ENCODE results near the gene SH3BGRL2. TPM values are rescaled to one million over a fixed set of nuclear protein-coding genes. Genes with fewer than 3 reads are reported as not detected.

Gene SH3BGRL2
- total RNA-seq, 1 experiment from 2014 or later: 13.8 TPM

DNA sequence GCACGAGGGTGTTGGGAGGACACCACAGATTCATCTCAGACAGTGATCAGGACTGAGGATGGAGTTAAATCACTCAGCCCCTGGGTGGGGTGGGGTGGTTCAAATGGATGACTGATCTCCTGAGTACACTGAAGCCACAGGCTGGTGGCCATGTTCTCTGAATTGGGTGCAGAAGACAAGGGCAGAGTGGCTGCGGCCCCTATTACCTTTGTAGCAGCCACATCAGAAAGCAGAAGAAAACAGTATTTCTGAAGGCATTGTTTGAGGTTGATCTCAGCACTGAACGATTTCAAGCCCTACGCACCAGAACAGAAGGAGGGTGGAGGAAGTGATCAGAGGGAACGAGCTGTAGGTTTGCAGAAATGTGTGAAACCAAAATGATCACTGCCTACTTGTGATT is 71.6 kb downstream of the SH3BGRL2 start (continued):
- TF ChIP-seq ZNF423 (CRISPR knock-in tag; IDR thresholded peaks at IDR 0.05) (no peak), ETV6 (CRISPR knock-in tag; IDR thresholded peaks at IDR 0.05) (no peak), NR2C2 (CRISPR knock-in tag; IDR thresholded peaks at IDR 0.05) (no peak), ZNF263 (CRISPR knock-in tag; IDR thresholded peaks at IDR 0.05; ENCODE audit: low read depth) (no peak)
- TF ChIP-seq, protein P1, sequence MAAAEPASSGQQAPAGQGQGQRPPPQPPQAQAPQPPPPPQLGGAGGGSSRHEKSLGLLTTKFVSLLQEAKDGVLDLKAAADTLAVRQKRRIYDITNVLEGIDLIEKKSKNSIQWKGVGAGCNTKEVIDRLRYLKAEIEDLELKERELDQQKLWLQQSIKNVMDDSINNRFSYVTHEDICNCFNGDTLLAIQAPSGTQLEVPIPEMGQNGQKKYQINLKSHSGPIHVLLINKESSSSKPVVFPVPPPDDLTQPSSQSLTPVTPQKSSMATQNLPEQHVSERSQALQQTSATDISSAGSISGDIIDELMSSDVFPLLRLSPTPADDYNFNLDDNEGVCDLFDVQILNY (CRISPR knock-in tag; IDR thresholded peaks at IDR 0.05): no peak

DNA sequence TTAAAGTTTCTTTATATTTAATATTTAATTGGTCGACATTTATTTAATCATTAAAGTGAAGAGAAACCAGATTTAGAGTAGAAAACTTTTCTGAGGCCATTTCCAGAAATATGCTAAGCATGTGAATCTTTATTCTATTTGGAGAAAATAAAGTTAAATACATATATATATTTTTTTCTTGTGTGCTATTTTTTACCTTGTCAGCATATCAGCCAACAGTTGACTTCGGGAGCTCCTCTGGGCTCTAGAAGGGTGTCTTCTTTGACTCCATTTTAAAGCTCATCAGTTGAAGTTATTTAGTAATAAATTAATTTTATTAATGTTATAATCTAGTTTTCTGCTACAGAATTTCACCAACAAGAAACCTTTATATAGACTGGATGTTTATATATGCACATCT is 73.1 kb downstream of the SH3BGRL2 start:
- ChIA-PET POLR2A (no interaction called here), CTCF (interaction anchor here (1.0 kb wide), 1 partner anchor 10 kb away, joined by 3 read pairs; no protein-coding TSS in a partner anchor)
- no peak overlapping the region for H3K27ac Mint-ChIP-seq
- DNase-seq (ENCODE audit: low spot score) (no peak), ATAC-seq (no peak)
- no peaks in the 10 kb centered on the region for H3K27me3 Mint-ChIP-seq (ENCODE audit: low read depth)
- TF ChIP-seq, protein P2, sequence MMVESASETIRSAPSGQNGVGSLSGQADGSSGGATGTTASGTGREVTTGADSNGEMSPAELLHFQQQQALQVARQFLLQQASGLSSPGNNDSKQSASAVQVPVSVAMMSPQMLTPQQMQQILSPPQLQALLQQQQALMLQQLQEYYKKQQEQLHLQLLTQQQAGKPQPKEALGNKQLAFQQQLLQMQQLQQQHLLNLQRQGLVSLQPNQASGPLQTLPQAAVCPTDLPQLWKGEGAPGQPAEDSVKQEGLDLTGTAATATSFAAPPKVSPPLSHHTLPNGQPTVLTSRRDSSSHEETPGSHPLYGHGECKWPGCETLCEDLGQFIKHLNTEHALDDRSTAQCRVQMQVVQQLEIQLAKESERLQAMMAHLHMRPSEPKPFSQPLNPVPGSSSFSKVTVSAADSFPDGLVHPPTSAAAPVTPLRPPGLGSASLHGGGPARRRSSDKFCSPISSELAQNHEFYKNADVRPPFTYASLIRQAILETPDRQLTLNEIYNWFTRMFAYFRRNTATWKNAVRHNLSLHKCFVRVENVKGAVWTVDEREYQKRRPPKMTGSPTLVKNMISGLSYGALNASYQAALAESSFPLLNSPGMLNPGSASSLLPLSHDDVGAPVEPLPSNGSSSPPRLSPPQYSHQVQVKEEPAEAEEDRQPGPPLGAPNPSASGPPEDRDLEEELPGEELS (CRISPR knock-in tag; IDR thresholded peaks at IDR 0.05): no peak
- TF ChIP-seq ZNF263 (CRISPR knock-in tag; IDR thresholded peaks at IDR 0.05; ENCODE audit: low read depth) (no peak), TCF7 (CRISPR knock-in tag; IDR thresholded peaks at IDR 0.05; ENCODE audit: low read depth) (no peak), TEAD4 (CRISPR knock-in tag; IDR thresholded peaks at IDR 0.05) (no peak)
- no peak overlapping the region for H3K4me3 Mint-ChIP-seq
- peaks cover 12% of the 10 kb centered on the region for H3K4me1 Mint-ChIP-seq
- no peaks in the 10 kb centered on the region for H3K9me3 Mint-ChIP-seq
- H3K36me3 Mint-ChIP-seq: no peaks in the 10 kb centered on the region

DNA sequence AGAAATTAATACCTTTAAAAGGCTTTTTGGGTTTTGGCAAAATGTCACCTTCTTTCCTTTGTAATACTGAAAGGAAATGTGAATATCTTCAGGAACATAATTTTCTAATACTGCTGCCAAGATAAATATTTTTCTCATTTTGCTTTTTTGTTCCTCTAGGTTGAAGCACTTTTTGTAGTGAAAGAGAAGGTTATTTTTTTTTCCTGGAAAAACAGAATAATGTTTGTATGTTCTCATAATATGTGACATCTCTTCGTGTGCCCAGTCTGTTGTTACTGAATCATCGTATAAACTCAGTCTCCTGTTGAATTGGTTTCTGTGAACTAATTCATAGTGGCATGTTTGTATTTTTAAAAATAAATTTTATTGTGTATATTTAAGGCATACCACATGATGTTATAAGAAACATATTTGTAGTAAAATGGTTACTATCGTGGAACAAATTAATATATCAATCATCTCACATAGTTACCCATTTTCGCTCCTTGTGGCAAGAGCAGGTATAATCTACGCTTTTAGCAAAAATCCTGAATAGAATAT is 74.4 kb downstream of the SH3BGRL2 start:
- ChIA-PET CTCF (no interaction called here), POLR2A (no interaction called here)
- no peak overlapping the region for H3K4me3 Mint-ChIP-seq
- DNase-seq (ENCODE audit: low spot score): no peak
- H3K27me3 Mint-ChIP-seq (ENCODE audit: low read depth): no peaks in the 10 kb centered on the region
- no peaks in the 10 kb centered on the region for H3K9me3 Mint-ChIP-seq
- H3K4me1 Mint-ChIP-seq: peaks cover 12% of the 10 kb centered on the region
- ATAC-seq: no peak
- no peak overlapping the region for H3K27ac Mint-ChIP-seq
- no peaks in the 10 kb centered on the region for H3K36me3 Mint-ChIP-seq
- TF ChIP-seq JUN (CRISPR knock-in tag; IDR thresholded peaks at IDR 0.05) (no peak), GRHL2 (CRISPR knock-in tag; IDR thresholded peaks at IDR 0.05; ENCODE audit: insufficient replicate concordance, severe bottlenecking) (no peak), ZNF232 (CRISPR knock-in tag; IDR thresholded peaks at IDR 0.05) (no peak), CBFB (CRISPR knock-in tag; IDR thresholded peaks at IDR 0.05; ENCODE audit: low read depth) (no peak), TEAD4 (CRISPR knock-in tag; IDR thresholded peaks at IDR 0.05) (no peak), ZNF219 (CRISPR knock-in tag; IDR thresholded peaks at IDR 0.05; ENCODE audit: borderline replicate concordance) (no peak), ESRRA (CRISPR knock-in tag; IDR thresholded peaks at IDR 0.05; ENCODE audit: borderline replicate concordance) (no peak), CREM (CRISPR knock-in tag; IDR thresholded peaks at IDR 0.05) (no peak), NFATC4 (CRISPR knock-in tag; IDR thresholded peaks at IDR 0.05) (no peak), ZNF396 (CRISPR knock-in tag; IDR thresholded peaks at IDR 0.05; ENCODE audit: borderline replicate concordance) (no peak), MYBL2 (CRISPR knock-in tag; IDR thresholded peaks at IDR 0.05) (no peak), ZBTB21 (CRISPR knock-in tag; IDR thresholded peaks at IDR 0.05; ENCODE audit: borderline replicate concordance) (no peak), ATF1 (CRISPR knock-in tag; IDR thresholded peaks at IDR 0.05) (no peak)
- TF ChIP-seq, protein P3, sequence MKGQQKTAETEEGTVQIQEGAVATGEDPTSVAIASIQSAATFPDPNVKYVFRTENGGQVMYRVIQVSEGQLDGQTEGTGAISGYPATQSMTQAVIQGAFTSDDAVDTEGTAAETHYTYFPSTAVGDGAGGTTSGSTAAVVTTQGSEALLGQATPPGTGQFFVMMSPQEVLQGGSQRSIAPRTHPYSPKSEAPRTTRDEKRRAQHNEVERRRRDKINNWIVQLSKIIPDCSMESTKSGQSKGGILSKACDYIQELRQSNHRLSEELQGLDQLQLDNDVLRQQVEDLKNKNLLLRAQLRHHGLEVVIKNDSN (CRISPR knock-in tag; IDR thresholded peaks at IDR 0.05): no peak
- TF ChIP-seq, protein P4, sequence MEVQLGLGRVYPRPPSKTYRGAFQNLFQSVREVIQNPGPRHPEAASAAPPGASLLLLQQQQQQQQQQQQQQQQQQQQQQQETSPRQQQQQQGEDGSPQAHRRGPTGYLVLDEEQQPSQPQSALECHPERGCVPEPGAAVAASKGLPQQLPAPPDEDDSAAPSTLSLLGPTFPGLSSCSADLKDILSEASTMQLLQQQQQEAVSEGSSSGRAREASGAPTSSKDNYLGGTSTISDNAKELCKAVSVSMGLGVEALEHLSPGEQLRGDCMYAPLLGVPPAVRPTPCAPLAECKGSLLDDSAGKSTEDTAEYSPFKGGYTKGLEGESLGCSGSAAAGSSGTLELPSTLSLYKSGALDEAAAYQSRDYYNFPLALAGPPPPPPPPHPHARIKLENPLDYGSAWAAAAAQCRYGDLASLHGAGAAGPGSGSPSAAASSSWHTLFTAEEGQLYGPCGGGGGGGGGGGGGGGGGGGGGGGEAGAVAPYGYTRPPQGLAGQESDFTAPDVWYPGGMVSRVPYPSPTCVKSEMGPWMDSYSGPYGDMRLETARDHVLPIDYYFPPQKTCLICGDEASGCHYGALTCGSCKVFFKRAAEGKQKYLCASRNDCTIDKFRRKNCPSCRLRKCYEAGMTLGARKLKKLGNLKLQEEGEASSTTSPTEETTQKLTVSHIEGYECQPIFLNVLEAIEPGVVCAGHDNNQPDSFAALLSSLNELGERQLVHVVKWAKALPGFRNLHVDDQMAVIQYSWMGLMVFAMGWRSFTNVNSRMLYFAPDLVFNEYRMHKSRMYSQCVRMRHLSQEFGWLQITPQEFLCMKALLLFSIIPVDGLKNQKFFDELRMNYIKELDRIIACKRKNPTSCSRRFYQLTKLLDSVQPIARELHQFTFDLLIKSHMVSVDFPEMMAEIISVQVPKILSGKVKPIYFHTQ (CRISPR knock-in tag; IDR thresholded peaks at IDR 0.05): no peak
- TF ChIP-seq, protein P5, sequence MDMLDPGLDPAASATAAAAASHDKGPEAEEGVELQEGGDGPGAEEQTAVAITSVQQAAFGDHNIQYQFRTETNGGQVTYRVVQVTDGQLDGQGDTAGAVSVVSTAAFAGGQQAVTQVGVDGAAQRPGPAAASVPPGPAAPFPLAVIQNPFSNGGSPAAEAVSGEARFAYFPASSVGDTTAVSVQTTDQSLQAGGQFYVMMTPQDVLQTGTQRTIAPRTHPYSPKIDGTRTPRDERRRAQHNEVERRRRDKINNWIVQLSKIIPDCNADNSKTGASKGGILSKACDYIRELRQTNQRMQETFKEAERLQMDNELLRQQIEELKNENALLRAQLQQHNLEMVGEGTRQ (CRISPR knock-in tag; IDR thresholded peaks at IDR 0.05): no peak
- TF ChIP-seq, protein P6, sequence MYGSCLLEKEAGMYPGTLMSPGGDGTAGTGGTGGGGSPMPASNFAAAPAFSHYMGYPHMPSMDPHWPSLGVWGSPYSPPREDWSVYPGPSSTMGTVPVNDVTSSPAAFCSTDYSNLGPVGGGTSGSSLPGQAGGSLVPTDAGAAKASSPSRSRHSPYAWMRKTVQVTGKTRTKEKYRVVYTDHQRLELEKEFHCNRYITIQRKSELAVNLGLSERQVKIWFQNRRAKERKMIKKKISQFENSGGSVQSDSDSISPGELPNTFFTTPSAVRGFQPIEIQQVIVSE (CRISPR knock-in tag; IDR thresholded peaks at IDR 0.05; ENCODE audit: borderline replicate concordance): no peak
